GM21515 (cell line): ENCODE data around the gene LGALS13.
"Not testable (repeated sequence)": the region's sequence is repeated elsewhere in the genome, so short reads cannot be mapped to it uniquely, and the experiment has no call there.

Source experiments
- ATAC-seq: cut with Tn5 transposase; IDR thresholded peaks from one replicate; pipeline ENCODE4 v1.9.1; 2021; ENCODE audit not compliant: unreplicated experiment

LGALS13 gene

GRCh38 chr19:39613597-39613996 is 11.3 kb downstream of the LGALS13 start:
- ATAC-seq: no peak

- ATAC-seq: no peak
Observed at GRCh38 chr19:39617745-39618144, 15.4 kb downstream of the LGALS13 start.

- ATAC-seq: no peak
Observed at GRCh38 chr19:39623946-39624345, 21.6 kb downstream of the LGALS13 start.

- ATAC-seq: not testable (repeated sequence)
Observed at GRCh38 chr19:39627631-39628030, 25.3 kb downstream of the LGALS13 start.

- ATAC-seq: no peak
Observed at GRCh38 chr19:39631178-39631577, 28.9 kb downstream of the LGALS13 start.

- ATAC-seq: no peak
Observed at GRCh38 chr19:39631626-39632025, 29.3 kb downstream of the LGALS13 start.

- no peak for ATAC-seq
Observed at GRCh38 chr19:39637891-39638290, 35.6 kb downstream of the LGALS13 start.

GRCh38 chr19:39641773-39642172 is 39.4 kb downstream of the LGALS13 start:
- no peak for ATAC-seq

- ATAC-seq: no peak
Observed at GRCh38 chr19:39643591-39643990, 41.3 kb downstream of the LGALS13 start.

- ATAC-seq: no peak
Observed at GRCh38 chr19:39645800-39646411, 43.6 kb downstream of the LGALS13 start.

GRCh38 chr19:39647918-39648317 is 45.6 kb downstream of the LGALS13 start:
- ATAC-seq: no peak

- no peak for ATAC-seq
Observed at GRCh38 chr19:39655613-39656012, 53.3 kb downstream of the LGALS13 start, which contains the start of gene LGALS16. Gene LGALS16 (plus strand): TSS chr19:39655913. CDS start chr19:39655962, 49 bp downstream.
